Measurements from ENCODE around the gene MPP4.
A peak's percentile ranks its signal among the peaks of the same experiment; 100 is the strongest.
"Not testable (repeated sequence)": the region's sequence is repeated elsewhere in the genome, so short reads cannot be mapped to it uniquely, and the experiment has no call there.

The MPP4 gene

DNA sequence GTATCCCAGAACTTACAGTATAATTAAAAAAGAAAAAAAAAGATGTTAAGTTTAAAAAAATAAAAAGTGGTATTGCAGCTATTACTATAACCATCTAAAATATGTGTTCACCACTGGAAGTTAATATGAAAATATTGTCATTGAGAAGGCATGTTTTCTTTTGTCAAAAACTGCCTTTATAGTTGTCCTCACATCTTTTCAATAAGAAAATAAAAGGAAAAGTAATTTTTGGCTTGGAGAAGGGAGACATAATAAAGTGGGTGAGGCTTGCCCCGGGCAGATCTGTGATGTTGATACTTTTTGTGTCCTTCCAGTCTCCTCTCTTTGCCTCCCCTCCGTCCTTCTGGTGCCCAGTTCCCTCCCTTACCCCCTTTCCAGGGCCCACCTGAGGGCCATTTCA lies 24.9 kb downstream of the MPP4 start:
- DNase-seq (ENCODE audit: low read depth), result no peak

DNA sequence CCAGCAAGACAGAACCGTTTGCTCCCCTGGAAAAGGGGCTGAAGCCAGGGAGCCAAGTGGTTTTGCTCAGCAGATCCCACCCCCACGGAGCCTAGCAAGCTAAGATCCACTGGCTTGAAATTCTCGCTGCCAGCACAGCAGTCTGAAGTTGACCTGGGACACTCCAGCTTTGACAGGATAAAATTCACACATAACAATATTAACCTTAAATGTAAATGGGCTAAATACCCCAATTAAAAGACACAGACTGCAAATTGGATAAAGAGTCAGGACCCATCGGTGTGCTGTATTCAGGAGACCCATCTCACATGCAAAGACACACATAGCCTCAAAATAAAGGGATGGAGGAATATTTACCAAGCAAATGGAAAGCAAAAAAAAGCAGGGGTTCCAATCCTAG lies 27.2 kb downstream of the MPP4 start:
- DNase-seq (ENCODE audit: low read depth), result not testable (repeated sequence)

DNA sequence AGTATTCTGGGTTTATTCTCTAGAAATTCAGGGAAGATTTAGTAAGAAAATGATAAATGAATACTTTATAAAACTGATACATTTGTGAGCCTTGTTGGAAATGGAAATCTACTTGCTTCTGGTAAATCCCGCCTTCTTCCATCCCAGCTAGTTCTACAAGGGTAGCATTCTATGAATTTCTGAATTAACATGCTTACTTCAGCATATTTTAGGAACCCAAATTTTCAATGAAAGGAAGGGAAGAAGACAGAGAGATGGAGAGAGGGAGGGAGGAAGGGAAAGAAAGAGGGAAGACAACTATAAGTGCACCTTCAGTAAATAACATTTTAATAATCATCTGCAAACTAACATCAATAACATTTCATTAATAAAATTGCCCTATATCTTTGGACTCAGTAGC lies 28.6 kb downstream of the MPP4 start:
- no peak for DNase-seq (ENCODE audit: low read depth)

DNA sequence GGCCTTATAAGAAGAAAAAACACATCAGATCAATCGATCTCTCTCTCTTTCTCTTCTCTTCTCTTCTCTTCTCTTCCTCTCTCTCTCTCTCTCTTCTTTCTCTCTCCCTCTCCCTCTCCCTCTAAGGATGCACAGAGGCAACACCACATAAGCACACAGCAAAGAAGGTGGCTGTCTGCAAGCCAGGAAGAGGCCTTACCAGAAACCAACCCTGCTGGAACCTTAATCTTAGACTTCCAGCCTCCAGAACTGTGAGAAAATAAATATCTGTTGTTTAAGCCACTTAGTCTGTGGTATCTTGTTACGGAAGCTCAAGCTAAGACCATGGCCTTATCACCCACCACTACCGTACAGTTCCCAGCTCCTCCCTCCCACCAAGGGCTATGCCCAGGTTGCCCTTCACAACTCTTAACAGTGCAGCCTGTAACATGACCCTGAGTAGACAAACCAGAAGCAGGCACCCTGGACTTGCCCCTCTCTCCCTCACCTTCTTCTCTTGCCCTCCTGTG lies 30.0 kb downstream of the MPP4 start:
- DNase-seq (ENCODE audit: low read depth), result no peak

DNA sequence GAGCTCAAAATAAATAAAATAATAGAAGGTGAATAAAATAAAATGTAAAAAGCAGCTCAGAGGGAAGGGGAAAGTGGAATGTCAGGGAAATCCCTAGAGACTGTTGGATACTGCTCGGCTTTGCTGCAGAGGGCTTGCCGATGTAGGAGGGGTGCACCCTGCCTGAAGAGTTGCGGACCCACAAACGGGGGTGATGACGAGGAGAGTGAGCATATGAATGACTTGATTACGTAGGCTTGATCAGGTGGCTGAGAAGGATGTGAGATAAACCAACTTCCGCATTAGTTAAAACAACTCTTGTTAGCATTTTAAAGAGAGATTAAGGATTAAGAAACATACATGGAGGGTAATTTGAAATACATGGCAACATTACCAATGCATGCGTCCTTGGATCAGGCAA lies 34.1 kb downstream of the MPP4 start:
- DNase-seq (ENCODE audit: low read depth), result no peak

DNA sequence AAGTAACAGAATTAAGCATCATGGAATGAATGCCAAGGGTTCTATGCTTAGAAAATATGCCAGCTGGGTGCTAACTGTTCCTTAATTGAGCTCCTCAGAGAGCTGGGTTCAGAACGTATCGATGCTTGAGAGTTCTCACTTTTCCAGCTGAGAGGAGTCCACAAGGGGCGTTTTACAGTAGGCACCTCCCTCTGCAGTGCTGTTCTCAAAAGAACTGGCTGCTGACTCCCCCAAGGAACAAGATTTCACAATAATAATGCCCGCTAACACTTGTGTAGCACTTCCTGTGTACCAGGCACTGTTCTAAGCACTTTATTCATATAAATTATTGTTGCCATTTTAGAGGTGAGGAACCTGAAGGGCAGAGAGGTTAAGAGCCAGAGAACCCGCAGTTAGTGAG lies 37.1 kb downstream of the MPP4 start:
- DNase-seq (ENCODE audit: low read depth), result no peak

DNA sequence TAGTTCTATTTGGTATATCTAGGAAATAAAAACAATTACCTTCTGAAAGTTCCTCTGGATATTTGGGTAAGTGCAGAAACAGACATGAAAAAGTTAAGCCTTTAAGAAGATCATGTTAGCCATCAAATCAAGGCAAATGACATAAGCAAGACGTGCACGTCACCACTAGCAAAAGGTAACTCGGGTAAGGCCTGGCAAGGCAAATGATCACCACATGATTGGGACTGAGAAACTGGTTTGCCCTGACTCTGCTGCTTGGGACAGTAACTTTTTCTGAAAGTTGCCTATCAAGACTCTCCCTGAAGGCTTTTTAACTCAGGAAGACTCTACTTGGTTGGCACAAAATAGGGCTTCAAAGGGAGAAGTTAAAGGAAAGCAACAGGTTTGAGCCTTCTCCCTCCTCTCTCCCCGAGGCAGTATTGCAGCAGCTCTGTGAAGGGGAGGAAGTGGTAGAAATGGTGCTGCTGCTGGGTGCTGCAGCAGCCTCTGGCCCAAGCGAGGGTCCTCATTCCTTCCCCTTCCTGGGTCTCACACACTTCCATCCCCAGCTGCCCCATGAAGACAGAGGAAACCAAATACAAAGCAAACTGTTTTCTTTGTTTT lies 38.0 kb downstream of the MPP4 start:
- DNase-seq (ENCODE audit: low read depth), result no peak

DNA sequence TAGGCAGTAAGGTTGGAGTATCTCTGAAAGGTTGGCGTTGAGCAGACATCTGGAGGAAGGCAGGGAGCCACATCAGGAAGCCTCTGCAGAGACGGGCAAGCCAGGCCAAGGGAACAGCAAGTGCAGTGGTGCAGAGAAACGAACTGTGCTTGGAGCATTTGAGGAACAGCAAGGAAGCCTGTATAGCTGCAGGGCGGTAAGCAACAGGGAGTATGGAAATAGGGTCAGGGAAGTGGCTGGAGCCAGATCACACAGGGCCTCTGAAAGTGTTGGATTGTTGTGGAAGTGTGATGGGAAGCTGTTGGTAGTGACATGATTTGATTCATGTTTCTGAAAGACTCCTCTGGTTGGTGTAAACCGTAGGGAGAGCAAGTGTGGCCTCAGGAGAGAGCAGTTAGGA lies 41.7 kb downstream of the MPP4 start:
- no peak for DNase-seq (ENCODE audit: low read depth)

DNA sequence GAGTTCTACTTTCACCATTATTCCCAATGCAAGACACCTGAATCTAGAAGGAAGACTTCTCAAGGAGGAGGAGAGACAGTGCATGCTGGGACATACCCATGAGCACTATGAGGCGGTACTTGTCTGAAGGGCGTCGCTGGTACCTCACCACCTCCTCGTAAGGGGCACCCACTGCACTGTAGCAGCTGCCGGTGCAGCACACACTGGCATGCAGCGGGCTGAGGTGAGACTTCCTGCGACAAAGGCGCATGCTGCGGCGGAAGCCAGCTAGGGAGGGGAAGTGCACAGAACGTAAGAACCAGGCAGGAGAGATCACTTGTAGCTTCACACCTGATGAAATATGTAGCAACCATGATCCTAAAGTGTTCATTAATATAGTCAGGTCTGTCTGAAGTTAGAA lies 42.3 kb downstream of the MPP4 start:
- DNase-seq (ENCODE audit: low read depth), result no peak

DNA sequence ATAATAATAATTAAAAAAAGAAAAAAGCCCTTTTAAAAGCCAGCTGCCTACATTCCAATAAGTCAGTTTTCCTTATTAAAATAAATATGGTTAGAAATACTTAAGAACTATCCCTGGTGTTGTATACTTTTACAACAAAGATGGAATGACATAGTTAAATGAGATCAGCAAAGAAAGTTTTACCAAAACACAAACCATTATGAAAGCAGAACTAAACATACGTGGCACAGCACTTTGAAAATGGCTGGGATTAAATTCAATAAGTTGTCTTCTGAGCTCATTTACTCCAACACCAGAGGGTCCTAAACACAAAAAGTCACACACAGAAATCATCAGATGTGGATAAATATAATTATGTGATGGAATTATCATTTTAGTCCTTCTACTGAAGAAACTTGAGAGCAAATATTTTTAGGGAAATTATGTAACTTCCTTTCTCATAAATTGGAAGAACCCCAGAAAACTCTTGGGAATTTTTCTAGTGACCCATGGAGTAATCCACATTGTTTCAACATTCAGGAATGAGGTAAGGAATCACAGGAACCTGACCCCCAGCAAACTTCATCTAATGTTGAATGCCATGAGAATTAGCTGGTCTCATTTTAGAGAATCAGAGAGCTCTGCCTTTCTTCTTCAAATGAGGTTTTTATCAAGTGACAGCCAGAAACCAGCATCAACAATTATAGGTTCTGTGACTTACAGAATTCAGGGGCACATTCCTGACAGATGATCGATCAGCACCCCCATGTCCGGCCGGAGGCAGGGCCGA lies 43.6 kb downstream of the MPP4 start:
- DNase-seq (ENCODE audit: low read depth), result no peak

DNA sequence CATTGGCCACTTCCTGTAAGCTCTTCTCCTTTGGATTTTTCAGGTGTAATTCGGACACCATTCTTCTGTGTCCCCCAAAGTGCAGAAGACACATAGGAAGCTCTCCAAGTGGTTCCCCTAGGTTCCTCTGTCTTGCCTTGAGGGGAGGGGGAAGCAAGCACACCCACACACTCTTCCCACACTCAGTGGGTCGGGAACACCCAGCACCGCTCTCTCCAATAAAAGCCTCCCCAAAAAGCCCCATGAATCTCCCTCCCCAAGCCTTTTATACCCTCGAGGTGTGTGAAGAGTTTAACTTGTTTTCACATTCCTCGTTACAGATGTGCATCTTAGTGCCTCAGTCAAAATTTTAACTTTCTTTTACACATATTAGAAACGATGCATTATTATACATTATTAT lies 45.2 kb downstream of the MPP4 start:
- DNase-seq (ENCODE audit: low read depth), result no peak

DNA sequence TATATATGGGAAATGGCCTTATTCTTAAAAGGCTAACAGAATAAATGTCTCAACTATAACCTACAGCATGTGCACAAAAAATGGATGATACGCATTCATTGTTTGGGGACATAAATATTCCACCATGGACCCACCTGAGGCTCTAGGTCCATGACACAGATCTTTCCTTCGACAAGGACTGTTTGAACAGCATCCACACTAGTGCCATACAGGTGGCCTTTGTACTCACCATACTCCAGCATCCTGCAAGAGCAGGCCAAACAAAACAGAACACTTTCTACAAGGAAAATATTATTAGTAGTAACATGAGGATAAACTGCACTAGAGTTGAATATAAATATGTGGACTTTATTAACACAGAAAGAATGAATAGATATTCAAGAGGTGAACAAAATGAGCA lies 49.0 kb downstream of the MPP4 start:
- no peak for DNase-seq (ENCODE audit: low read depth)

DNA sequence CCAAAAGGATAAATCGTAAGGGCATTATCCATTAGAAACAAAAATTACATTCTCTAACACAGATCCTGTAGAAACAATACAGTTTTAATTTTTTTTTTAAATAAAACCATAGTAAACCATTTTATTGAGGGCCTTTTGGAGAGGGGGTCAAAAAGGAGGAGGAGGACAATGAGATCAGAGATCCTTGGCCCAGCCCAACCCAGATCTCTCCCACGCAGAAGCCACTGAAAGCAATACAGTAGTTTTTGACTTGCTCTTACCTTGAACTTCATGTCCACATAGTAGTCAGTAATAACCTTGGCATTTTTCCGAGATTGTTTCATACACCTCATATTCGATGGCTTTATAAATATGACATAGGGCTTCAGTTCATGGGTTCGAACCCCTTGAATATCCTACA lies 51.0 kb downstream of the MPP4 start:
- DNase-seq (ENCODE audit: low read depth), result no peak

DNA sequence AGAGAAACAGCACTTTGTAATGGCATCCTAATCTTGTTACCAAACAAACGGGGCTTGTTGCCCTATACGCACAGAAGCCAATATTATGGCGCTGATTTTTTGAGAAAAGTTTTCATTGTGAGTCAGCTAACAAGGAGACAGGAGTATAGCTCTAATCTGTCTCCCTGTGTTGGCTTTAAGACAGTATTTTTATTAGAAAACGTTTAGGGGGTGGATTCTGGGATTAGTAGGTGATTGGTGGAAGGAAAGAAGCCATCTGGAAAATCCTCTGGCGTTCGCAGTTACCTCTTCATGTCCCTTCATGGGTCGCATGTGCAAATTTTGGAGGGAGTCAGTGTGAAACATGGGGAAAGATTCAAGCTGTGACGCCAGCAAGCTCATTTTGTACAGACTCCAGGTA lies 54.4 kb downstream of the MPP4 start:
- DNase-seq (ENCODE audit: low read depth), result no peak

DNA sequence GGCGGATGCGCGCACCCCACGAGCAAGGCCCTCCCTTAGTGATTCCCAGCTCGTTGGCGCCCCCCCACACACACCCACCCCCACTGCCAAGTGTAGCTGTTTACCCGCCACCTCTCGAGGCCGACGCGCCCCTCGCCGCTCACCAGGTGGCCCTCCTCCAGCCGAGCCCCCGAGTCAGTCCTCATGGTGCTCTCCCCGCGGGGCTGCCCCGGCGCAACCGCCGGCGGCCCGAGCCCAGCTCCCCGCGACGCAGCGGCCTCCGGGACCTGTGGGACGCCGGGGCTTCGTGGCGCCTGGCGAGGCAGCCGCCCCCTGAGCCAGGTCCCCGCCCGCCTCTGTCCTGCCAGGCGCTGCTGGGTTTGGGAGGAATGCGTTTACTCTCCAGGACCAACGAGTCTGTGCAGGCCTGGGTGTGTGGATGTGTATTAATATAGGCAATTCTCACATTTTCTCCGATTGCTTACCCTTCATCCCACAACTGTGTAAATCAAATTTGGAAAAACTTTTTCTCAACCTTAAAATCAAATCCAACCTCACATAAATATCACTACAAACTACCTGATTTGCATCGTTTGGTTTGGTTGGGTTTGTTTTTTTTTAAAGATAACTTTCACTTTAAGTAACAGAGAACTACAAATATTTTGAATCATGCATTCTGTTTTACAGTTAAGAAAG lies 55.1 kb downstream of the MPP4 start, which contains the start of gene TMEM237:
TMEM237 (minus strand) TSS at position 288 of the 675 bp plus-strand sequence; CDS start at position 185, 103 bp downstream.
- DNase-seq (ENCODE audit: low read depth), result peak; percentile 30

DNA sequence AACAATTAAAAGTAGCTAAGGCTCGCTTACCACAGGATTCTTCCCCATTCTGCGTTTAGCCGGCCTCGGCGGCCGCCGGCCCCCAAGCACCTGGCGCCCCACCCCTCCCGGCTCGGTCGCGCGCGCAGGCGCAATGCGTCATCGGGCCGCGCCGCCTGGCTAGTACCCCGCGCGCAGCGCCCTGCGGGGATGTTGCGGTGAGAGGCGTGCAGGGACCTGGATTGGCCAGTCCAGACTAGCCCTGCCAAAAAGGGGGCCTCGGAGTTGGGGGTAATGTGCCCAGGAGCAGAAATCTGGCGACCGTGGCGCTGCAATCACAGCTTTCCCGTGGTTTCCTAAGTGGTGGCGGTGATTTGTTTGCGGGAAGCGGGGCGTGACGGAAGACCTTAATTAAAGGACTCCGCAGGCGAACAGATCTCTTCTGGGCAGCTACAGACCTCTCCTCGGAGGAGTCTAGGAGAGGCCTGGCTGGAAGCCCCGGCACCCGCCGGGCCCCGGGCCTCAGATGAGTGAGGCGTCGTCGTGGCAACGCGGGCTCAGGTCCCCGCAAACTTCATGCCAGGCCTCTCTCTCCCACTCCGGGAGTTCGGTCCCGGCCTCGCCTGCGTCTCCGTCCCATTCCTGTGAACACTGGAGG lies 55.7 kb downstream of the MPP4 start:
- peak; percentile 82 for DNase-seq (ENCODE audit: low read depth)

DNA sequence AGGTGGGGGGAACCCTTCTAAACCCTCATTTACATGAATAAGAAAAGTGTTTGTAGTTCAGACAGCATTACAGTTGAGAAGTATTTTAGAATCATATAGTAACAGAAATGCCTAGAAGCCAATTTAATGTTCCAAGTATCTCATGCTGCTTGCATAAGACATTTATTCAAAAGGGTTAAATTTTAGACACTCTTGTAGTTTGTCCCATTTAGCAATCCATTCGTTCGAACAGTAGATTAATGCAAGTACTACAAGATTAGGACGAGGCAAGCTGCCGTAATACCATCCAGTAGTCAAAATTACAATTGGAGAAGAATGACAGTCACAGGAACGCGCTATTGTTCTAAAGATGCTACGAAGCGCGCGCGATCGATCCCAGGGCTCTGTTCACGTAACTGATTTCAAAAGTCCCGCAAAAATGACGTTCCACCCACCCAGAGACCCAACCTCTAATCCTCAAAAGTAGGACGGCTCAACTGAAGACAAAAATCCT lies 56.3 kb downstream of the MPP4 start:
- DNase-seq (ENCODE audit: low read depth), result no peak

DNA sequence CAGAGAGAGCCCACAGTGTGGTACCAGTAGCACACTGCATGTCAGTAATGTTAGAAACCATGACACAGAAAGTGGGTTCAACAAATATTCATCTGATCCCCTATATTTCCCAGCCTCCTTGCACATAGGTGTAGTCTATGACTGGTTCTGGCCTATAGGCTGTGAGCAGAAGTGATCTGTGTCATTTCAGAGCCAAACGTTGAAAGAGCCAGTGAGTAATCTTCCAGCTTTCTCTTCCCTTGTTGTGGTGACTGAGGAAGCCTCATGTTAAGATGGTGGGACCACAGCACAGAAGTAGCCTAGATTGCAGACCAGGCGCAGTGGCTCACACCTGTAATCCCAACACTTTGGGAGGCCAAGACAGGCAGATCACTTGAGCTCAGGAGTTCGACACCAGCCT lies 59.2 kb downstream of the MPP4 start:
- DNase-seq (ENCODE audit: low read depth), result no peak

DNA sequence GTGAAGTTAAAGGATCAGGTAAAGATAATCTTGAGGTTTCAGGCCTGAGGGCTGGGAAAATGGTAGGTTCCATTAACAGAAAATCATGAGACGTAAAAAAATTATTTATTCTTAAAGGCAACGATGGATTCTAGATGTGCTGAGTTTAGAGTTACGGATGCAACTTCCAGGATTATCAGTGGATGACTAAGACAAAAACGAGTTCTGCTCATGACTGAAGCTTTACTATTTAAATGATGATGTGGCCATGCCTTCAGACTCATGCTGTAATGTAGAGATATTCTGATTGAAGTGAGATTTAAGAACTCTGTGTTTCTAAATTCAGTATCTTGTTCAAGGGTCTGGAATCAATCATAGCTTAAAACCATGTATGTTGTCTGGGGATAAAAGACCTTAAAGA lies 60.1 kb downstream of the MPP4 start:
- DNase-seq (ENCODE audit: low read depth), result no peak

DNA sequence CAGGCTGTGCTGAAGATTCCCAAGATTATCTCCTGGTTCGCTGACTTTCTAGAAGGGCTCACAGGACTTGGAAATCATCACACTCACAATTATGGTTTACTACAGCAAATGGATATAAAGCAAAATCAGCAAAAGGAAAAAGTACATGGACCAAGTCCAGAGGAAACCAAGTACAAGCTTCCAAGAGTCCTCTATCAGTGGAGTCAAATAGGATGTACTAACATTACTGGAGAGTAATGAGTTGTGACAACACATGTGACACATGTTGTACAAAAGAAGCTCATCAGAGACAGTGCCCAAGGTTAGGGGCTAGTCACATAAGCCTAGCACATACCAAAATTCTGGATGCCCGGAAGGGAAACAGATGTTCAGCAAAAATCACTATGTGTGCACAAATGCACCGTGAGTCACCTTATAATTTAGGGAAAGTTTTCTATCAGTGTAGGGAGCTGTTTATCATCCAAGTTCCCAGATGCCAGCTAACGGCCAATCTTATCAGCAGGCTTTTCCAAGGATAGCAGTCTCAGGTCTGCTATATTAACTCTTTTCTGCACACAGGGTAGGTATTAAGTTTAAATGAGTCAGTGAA lies 64.7 kb downstream of the MPP4 start:
- no peak for DNase-seq (ENCODE audit: low read depth)

DNA sequence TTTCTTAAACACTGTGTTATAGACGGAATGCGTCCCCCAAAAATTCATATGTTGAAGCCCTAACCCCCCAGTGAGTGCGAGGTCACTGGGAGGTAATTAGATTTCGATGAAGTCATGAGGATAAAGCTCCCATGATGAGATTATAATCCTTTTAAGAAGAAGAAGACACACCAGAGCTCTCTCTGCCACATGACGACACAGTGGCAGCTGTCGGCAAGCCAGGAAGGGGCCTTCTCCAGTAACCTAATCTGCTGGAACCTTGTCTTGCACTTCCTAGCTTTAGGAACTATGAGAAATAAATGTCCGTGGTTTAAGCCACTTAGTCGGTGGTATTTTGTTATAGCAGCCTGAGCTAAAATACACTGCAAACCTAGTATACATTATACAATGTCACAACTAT lies 67.4 kb downstream of the MPP4 start:
- no peak for DNase-seq (ENCODE audit: low read depth)

DNA sequence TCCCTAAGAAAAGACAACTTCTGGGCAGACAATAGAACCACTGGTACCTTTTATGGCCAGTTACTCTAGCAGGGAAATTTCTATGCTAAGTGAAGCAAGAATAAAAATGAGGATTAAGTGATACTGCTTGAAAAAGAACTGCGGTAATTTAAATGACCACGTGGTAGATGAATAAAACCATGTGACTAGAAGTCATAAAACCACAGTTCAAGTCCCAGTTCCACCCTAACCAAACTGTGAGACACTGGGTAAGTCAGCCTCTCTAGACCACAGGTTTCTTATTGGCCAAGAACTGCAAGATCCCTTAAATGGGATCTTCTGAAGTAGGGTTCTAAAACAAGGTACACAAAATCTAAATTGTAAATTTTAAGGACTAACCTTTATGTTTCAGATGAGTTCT lies 67.9 kb downstream of the MPP4 start:
- DNase-seq (ENCODE audit: low read depth), result no peak

Measured in activated T-cell treated with anti-CD3 and anti-CD28 coated beads for 48 hours (primary cell).